ENCODE data around the gene STAB2.

STAB2 gene

GRCh38 chr12:103572312-103573045 lies 14.6 kb upstream of the STAB2 start:
- TF ChIP-seq CTCF (conservative IDR thresholded peaks at IDR 0.05; ENCODE audit: low read depth) = no peak
- POLR2A ChIA-PET (ENCODE audit: low non-redundant PET) = no interaction called here

GRCh38 chr12:103573185-103573584 lies 13.9 kb upstream of the STAB2 start:
- no peak for DNase-seq (ENCODE audit: low spot score)

More at GRCh38 chr12:103572312-103573045, 14.6 kb upstream of the STAB2 start:
- DNase-seq (ENCODE audit: low spot score) = no peak
- CTCF ChIA-PET = no interaction called here
- H3K27ac ChIP-seq = no peak overlapping the region

GRCh38 chr12:103578926-103579325 lies 8.1 kb upstream of the STAB2 start:
- no peak for DNase-seq (ENCODE audit: low spot score)
- H3K27ac ChIP-seq = no peak overlapping the region
- POLR2A ChIA-PET (ENCODE audit: low non-redundant PET) = no interaction called here
- no peak for TF ChIP-seq CTCF (conservative IDR thresholded peaks at IDR 0.05; ENCODE audit: low read depth)
- CTCF ChIA-PET = no interaction called here

More at GRCh38 chr12:103573185-103573584, 13.9 kb upstream of the STAB2 start:
- CTCF ChIA-PET = no interaction called here
- H3K27ac ChIP-seq = no peak overlapping the region
- POLR2A ChIA-PET (ENCODE audit: low non-redundant PET) = no interaction called here
- TF ChIP-seq CTCF (conservative IDR thresholded peaks at IDR 0.05; ENCODE audit: low read depth) = no peak

GRCh38 chr12:103580026-103580425 lies 7.0 kb upstream of the STAB2 start:
- TF ChIP-seq CTCF (conservative IDR thresholded peaks at IDR 0.05; ENCODE audit: low read depth) = no peak
- no peak overlapping the region for H3K27ac ChIP-seq
- POLR2A ChIA-PET (ENCODE audit: low non-redundant PET) = no interaction called here

GRCh38 chr12:103583008-103583407 lies 4.1 kb upstream of the STAB2 start:
- ChIA-PET POLR2A (ENCODE audit: low non-redundant PET) (no interaction called here), CTCF (no interaction called here)
- peak; percentile 37 for DNase-seq (ENCODE audit: low spot score)
- no peak for TF ChIP-seq CTCF (conservative IDR thresholded peaks at IDR 0.05; ENCODE audit: low read depth)
- H3K27ac ChIP-seq = no peak overlapping the region

More at GRCh38 chr12:103580026-103580425, 7.0 kb upstream of the STAB2 start:
- CTCF ChIA-PET = no interaction called here
- peak; percentile 26 for DNase-seq (ENCODE audit: low spot score)

GRCh38 chr12:103586132-103586531 lies 941 bp upstream of the STAB2 start:
- no peak for DNase-seq (ENCODE audit: low spot score)
- no peak for TF ChIP-seq CTCF (conservative IDR thresholded peaks at IDR 0.05; ENCODE audit: low read depth)
- ChIA-PET POLR2A (ENCODE audit: low non-redundant PET) (interaction anchor here (0.6 to 0.7 kb wide), 2 partner anchors 42 to 380 kb away, joined by 3 read pairs; partner anchors contain the start of gene TDG), CTCF (interaction anchor here (0.7 to 1.0 kb wide), 6 partner anchors 11 to 1767 kb away, joined by 3 to 5 read pairs (median 3); no protein-coding TSS in a partner anchor)
- H3K27ac ChIP-seq = no peak overlapping the region

Data from RWPE1 (cell line).